K562 (cell line): ENCODE results near the gene BRICD5. TPM values are rescaled to one million over a fixed set of nuclear protein-coding genes. Genes with fewer than 3 reads are reported as not detected.

Experiments
- ARID2 ChIP-seq: fragments of 450-650 bp; IDR thresholded peaks from 2 replicates; pipeline ENCODE4 v1.6.1; 2017; ENCODE audit warnings: antibody characterized with exemption, mild to moderate bottlenecking
- ATF4 ChIP-seq: fragments of 450-650 bp; formaldehyde crosslinking; IDR thresholded peaks from 2 replicates; pipeline ENCODE4 v1.4.0; 2022; ENCODE audit warnings: mild to moderate bottlenecking, moderate library complexity
- BRD9 ChIP-seq: fragments of 450-650 bp; IDR thresholded peaks from 2 replicates; pipeline ENCODE4 v1.6.1; 2018; ENCODE audit warnings: low read depth; ENCODE audit not compliant: partially characterized antibody
- CBX3 ChIP-seq, 2 experiments: IDR thresholded peaks; 1 replicate in 1 of 2; 2 replicates in 1 of 2; pipeline ENCODE4 v1.6.1; 2012; ENCODE audit warnings: inconsistent platforms in 2 of 2, low read length in 2 of 2, borderline replicate concordance in 1 of 2, control low read depth in 1 of 2
- ETV1 ChIP-seq: fragments of 450-650 bp; conservative IDR thresholded peaks from 2 replicates; pipeline ENCODE4 v1.6.1; 2016; ENCODE audit warnings: missing genetic modification characterization, control low read depth, low read depth, missing compliant biosample characterization
- HCFC1 ChIP-seq: IDR thresholded peaks from 2 replicates; pipeline ENCODE4 v1.6.1; 2012; ENCODE audit warnings: low read depth, low read length, improper control_type of control experiment
- HNRNPUL1 ChIP-seq: fragments of 200-400 bp; formaldehyde crosslinking; IDR thresholded peaks from 2 replicates; pipeline ENCODE4 v1.6.1; 2017; ENCODE audit warnings: low read length
- NFE2L1 ChIP-seq: fragments of 450-650 bp; IDR thresholded peaks from 2 replicates; pipeline ENCODE4 v1.6.1; 2016; ENCODE audit warnings: missing genetic modification characterization, low read depth, mild to moderate bottlenecking, missing compliant biosample characterization, moderate library complexity, borderline replicate concordance
- PHF20 ChIP-seq: fragments of 450-650 bp; IDR thresholded peaks from 2 replicates; pipeline ENCODE4 v1.6.1; 2018; ENCODE audit not compliant: partially characterized antibody
- SNRNP70 ChIP-seq: fragments of 200-400 bp; formaldehyde crosslinking; optimal IDR thresholded peaks from 2 replicates; pipeline ENCODE3; 2017; ENCODE audit warnings: low read depth, low read length
- ZNF518B ChIP-seq: fragments of 250-450 bp; sonication (Bioruptor Pico); IDR thresholded peaks from 2 replicates; pipeline ENCODE4 v1.5.0; 2021; ENCODE audit warnings: mild to moderate bottlenecking, moderate library complexity
- polyA plus RNA-seq, 8 experiments: library from polyadenylated mRNA; depleted of rRNA in 4 of 8; stranded (reverse) in 5 of 8; unstranded in 3 of 8; fragments of >200 nt; fragmentation: Nextera tagmentation in 2 of 8; fragmentation: Illumina TruSeq in 1 of 8; extraction: Ambion mirVana in 2 of 8; extraction: Trizol in 1 of 8; gene quantifications; 2 replicates each; pipeline versions ENCODE4 v1.2.1 to v1.2.3, GENCODE V29; 2011 to 2014; ENCODE audit warnings: inconsistent platforms in 1 of 8, missing spikeins in 1 of 8
- total RNA-seq, 7 experiments: library from RNA; depleted of rRNA in 6 of 7; stranded (reverse); fragments of >200 nt in 6 of 7; fragmentation: Illumina TruSeq in 2 of 7; extraction: Trizol in 2 of 7; gene quantifications; 2 replicates each; pipeline versions ENCODE4 v1.2.1 to v1.2.3, GENCODE V29; 2011 to 2021; ENCODE audit warnings: low replicate concordance in 1 of 7
- TF ChIP-seq, protein P1 (sequence below), 2 experiments: fragments of 450-650 bp; formaldehyde crosslinking in 1 of 2; IDR thresholded peaks; 2 replicates each; pipeline versions ENCODE4 v1.4.0 to v1.6.1; 2014 to 2020; ENCODE audit warnings: mild to moderate bottlenecking in 2 of 2, borderline replicate concordance in 1 of 2, low read depth in 1 of 2
- TF ChIP-seq, protein P2 (sequence below): fragments of 450-650 bp; formaldehyde crosslinking; IDR thresholded peaks from 2 replicates; pipeline ENCODE4 v1.4.0; 2020; ENCODE audit warnings: mild to moderate bottlenecking, mixed read lengths

BRICD5 gene
- total and polyA plus RNA-seq, 9 of the 15 experiments (the other 6 are each of a cell fraction or from before 2014, with no cell fraction given): 0.24 to 15.1 (median 2.4) TPM; not detected in 1

DNA sequence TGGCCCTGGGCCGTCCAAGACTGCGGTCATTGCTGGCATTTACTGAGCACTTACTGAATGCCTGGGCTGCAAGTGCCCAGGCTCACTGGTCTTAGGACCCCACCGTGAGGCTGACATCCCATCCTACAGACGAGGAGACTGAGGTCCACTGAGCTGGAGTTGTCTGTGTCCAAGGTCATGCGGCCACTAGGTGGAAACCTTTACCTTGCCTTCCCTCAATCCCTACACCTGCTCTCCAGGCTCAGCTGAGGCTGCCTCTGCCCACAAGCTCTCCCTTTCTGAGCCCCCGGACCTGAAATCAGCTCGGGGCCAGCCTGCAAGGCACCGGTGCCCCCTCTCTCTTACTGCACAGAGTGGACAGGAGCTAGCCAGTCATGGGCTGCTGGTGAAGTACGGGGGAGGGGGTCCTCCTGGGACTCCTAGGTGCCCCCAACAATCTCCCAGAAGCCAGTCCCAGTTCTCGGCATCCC lies 15.8 kb downstream of the BRICD5 start (continued):
- TF ChIP-seq ATF4 (CRISPR knock-in tag): no peak
- TF ChIP-seq BRD9: no peak
- TF ChIP-seq, protein P1, sequence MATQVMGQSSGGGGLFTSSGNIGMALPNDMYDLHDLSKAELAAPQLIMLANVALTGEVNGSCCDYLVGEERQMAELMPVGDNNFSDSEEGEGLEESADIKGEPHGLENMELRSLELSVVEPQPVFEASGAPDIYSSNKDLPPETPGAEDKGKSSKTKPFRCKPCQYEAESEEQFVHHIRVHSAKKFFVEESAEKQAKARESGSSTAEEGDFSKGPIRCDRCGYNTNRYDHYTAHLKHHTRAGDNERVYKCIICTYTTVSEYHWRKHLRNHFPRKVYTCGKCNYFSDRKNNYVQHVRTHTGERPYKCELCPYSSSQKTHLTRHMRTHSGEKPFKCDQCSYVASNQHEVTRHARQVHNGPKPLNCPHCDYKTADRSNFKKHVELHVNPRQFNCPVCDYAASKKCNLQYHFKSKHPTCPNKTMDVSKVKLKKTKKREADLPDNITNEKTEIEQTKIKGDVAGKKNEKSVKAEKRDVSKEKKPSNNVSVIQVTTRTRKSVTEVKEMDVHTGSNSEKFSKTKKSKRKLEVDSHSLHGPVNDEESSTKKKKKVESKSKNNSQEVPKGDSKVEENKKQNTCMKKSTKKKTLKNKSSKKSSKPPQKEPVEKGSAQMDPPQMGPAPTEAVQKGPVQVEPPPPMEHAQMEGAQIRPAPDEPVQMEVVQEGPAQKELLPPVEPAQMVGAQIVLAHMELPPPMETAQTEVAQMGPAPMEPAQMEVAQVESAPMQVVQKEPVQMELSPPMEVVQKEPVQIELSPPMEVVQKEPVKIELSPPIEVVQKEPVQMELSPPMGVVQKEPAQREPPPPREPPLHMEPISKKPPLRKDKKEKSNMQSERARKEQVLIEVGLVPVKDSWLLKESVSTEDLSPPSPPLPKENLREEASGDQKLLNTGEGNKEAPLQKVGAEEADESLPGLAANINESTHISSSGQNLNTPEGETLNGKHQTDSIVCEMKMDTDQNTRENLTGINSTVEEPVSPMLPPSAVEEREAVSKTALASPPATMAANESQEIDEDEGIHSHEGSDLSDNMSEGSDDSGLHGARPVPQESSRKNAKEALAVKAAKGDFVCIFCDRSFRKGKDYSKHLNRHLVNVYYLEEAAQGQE (IDR thresholded peaks at IDR 0.05; ENCODE audit: borderline replicate concordance): peak; percentile 75
- TF ChIP-seq, protein P1 (CRISPR knock-in tag; IDR thresholded peaks at IDR 0.05; ENCODE audit: low read depth): no peak
- TF ChIP-seq HNRNPUL1: no peak
- TF ChIP-seq ARID2: peak; percentile 65; the same call in 1 of the 2 replicates
- TF ChIP-seq, protein P2, sequence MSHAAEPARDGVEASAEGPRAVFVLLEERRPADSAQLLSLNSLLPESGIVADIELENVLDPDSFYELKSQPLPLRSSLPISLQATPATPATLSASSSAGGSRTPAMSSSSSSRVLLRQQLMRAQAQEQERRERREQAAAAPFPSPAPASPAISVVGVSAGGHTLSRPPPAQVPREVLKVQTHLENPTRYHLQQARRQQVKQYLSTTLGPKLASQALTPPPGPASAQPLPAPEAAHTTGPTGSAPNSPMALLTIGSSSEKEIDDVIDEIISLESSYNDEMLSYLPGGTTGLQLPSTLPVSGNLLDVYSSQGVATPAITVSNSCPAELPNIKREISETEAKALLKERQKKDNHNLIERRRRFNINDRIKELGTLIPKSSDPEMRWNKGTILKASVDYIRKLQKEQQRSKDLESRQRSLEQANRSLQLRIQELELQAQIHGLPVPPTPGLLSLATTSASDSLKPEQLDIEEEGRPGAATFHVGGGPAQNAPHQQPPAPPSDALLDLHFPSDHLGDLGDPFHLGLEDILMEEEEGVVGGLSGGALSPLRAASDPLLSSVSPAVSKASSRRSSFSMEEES (CRISPR knock-in tag): no peak
- TF ChIP-seq SNRNP70: no peak
- no peak for TF ChIP-seq ZNF518B
- 0 out of 2 replicates have a peak, but pooled peaks have one; percentile 7 for TF ChIP-seq ETV1
- TF ChIP-seq NFE2L1 (tag): no peak
- TF ChIP-seq CBX3 (IDR thresholded peaks at IDR 0.05; ENCODE audit: borderline replicate concordance in 1 of 2, low read length in 2 of 2): peak in 1 of 2 experiments; percentile 48; a peak in 1 of 3 replicates
- TF ChIP-seq PHF20: no peak
- no peak for TF ChIP-seq HCFC1
